ENCODE data around the gene ATG5.
"Not testable (repeated sequence)": the region's sequence is repeated elsewhere in the genome, so short reads cannot be mapped to it uniquely, and the experiment has no call there.

The ATG5 gene

GRCh38 chr6:106309766-106310373, 15.7 kb downstream of the ATG5 start:
- peak; percentile 56 for DNase-seq (ENCODE audit: low read depth)

- no peak for DNase-seq (ENCODE audit: low read depth)
Observed at GRCh38 chr6:106308985-106309384, 16.6 kb downstream of the ATG5 start.

- no peak for DNase-seq (ENCODE audit: low read depth)
Observed at GRCh38 chr6:106305740-106306139, 19.8 kb downstream of the ATG5 start.

- no peak for DNase-seq (ENCODE audit: low read depth)
Observed at GRCh38 chr6:106300944-106301343, 24.6 kb downstream of the ATG5 start.

- no peak for DNase-seq (ENCODE audit: low read depth)
Observed at GRCh38 chr6:106300020-106300780, 25.4 kb downstream of the ATG5 start.

GRCh38 chr6:106293116-106293515, 32.4 kb downstream of the ATG5 start:
- no peak for DNase-seq (ENCODE audit: low read depth)

GRCh38 chr6:106290954-106291353, 34.6 kb downstream of the ATG5 start:
- no peak for DNase-seq (ENCODE audit: low read depth)

- no peak for DNase-seq (ENCODE audit: low read depth)
Observed at GRCh38 chr6:106290032-106290431, 35.5 kb downstream of the ATG5 start.

GRCh38 chr6:106287215-106287614, 38.3 kb downstream of the ATG5 start:
- no peak for DNase-seq (ENCODE audit: low read depth)

- no peak for DNase-seq (ENCODE audit: low read depth)
Observed at GRCh38 chr6:106286746-106287145, 38.8 kb downstream of the ATG5 start.

- DNase-seq (ENCODE audit: low read depth), result no peak
Observed at GRCh38 chr6:106283481-106283880, 42.1 kb downstream of the ATG5 start.

GRCh38 chr6:106281661-106282060, 43.9 kb downstream of the ATG5 start:
- no peak for DNase-seq (ENCODE audit: low read depth)

- no peak for DNase-seq (ENCODE audit: low read depth)
Observed at GRCh38 chr6:106281088-106281487, 44.5 kb downstream of the ATG5 start.

GRCh38 chr6:106279179-106279578, 46.4 kb downstream of the ATG5 start:
- peak; percentile 93 for DNase-seq (ENCODE audit: low read depth)

GRCh38 chr6:106275692-106276091, 49.9 kb downstream of the ATG5 start:
- no peak for DNase-seq (ENCODE audit: low read depth)

GRCh38 chr6:106273087-106273486, 52.5 kb downstream of the ATG5 start:
- no peak for DNase-seq (ENCODE audit: low read depth)

- no peak for DNase-seq (ENCODE audit: low read depth)
Observed at GRCh38 chr6:106272287-106272686, 53.3 kb downstream of the ATG5 start.

GRCh38 chr6:106270414-106270813, 55.1 kb downstream of the ATG5 start:
- DNase-seq (ENCODE audit: low read depth), result no peak

- DNase-seq (ENCODE audit: low read depth), result not testable (repeated sequence)
Observed at GRCh38 chr6:106269268-106269919, 56.2 kb downstream of the ATG5 start.

GRCh38 chr6:106268500-106268899, 57.1 kb downstream of the ATG5 start:
- not testable (repeated sequence) for DNase-seq (ENCODE audit: low read depth)

- DNase-seq (ENCODE audit: low read depth), result not testable (repeated sequence)
Observed at GRCh38 chr6:106264433-106264832, 61.1 kb downstream of the ATG5 start.

GRCh38 chr6:106259748-106260147, 65.8 kb downstream of the ATG5 start:
- DNase-seq (ENCODE audit: low read depth), result not testable (repeated sequence)

GRCh38 chr6:106258726-106259125, 66.8 kb downstream of the ATG5 start:
- no peak for DNase-seq (ENCODE audit: low read depth)

All from HS-5 (cell line).